ENCODE data around the gene IRAK1.

Gene IRAK1

GRCh38 chrX:154040863-154041262 is 21.2 kb upstream of the IRAK1 start:
- DNase-seq (ENCODE audit: low read depth), result no peak

- DNase-seq (ENCODE audit: low read depth), result no peak
These were observed 20.6 kb upstream of the IRAK1 start for GRCh38 chrX:154040307-154040756.

- DNase-seq (ENCODE audit: low read depth), result no peak
These were observed 19.9 kb upstream of the IRAK1 start for GRCh38 chrX:154039577-154039976.

GRCh38 chrX:154038656-154039055 is 19.0 kb upstream of the IRAK1 start:
- DNase-seq (ENCODE audit: low read depth), result no peak

- no peak for DNase-seq (ENCODE audit: low read depth)
These were observed 18.1 kb upstream of the IRAK1 start for GRCh38 chrX:154037754-154038153.

- no peak for DNase-seq (ENCODE audit: low read depth)
These were observed 16.8 kb upstream of the IRAK1 start for GRCh38 chrX:154036513-154036912.

GRCh38 chrX:154033848-154034247 is 14.1 kb upstream of the IRAK1 start:
- DNase-seq (ENCODE audit: low read depth), result no peak

- DNase-seq (ENCODE audit: low read depth), result no peak
These were observed 13.0 kb upstream of the IRAK1 start for GRCh38 chrX:154032653-154033052.

- no peak for DNase-seq (ENCODE audit: low read depth)
These were observed 12.5 kb upstream of the IRAK1 start for GRCh38 chrX:154032160-154032559.

- DNase-seq (ENCODE audit: low read depth), result no peak
These were observed 11.1 kb upstream of the IRAK1 start for GRCh38 chrX:154030715-154031305.

- no peak for DNase-seq (ENCODE audit: low read depth)
These were observed 10.6 kb upstream of the IRAK1 start for GRCh38 chrX:154030266-154030665.

- DNase-seq (ENCODE audit: low read depth), result no peak
These were observed 9.7 kb upstream of the IRAK1 start for GRCh38 chrX:154029439-154029838.

GRCh38 chrX:154028502-154029184 is 8.9 kb upstream of the IRAK1 start:
- DNase-seq (ENCODE audit: low read depth), result no peak

- no peak for DNase-seq (ENCODE audit: low read depth)
These were observed 8.3 kb upstream of the IRAK1 start for GRCh38 chrX:154027986-154028385.

- no peak for DNase-seq (ENCODE audit: low read depth)
These were observed 7.3 kb upstream of the IRAK1 start for GRCh38 chrX:154027022-154027402.

- DNase-seq (ENCODE audit: low read depth), result no peak
These were observed 6.7 kb upstream of the IRAK1 start for GRCh38 chrX:154026136-154027021.

- no peak for DNase-seq (ENCODE audit: low read depth)
These were observed 5.5 kb upstream of the IRAK1 start for GRCh38 chrX:154025230-154025629.

GRCh38 chrX:154024271-154024670 is 4.6 kb upstream of the IRAK1 start:
- DNase-seq (ENCODE audit: low read depth), result no peak

- DNase-seq (ENCODE audit: low read depth), result no peak
These were observed 3.7 kb upstream of the IRAK1 start for GRCh38 chrX:154023276-154024000.

GRCh38 chrX:154022108-154022507 is 2.4 kb upstream of the IRAK1 start:
- no peak for DNase-seq (ENCODE audit: low read depth)

- no peak for DNase-seq (ENCODE audit: low read depth)
These were observed 1.5 kb upstream of the IRAK1 start for GRCh38 chrX:154021131-154021611.

- DNase-seq (ENCODE audit: low read depth), result no peak
These were observed 924 bp upstream of the IRAK1 start for GRCh38 chrX:154020536-154021115.

Measured in HS-27A (cell line).